HS-5 (cell line): ENCODE data around the gene UBE2H.
A peak's percentile ranks its signal among the peaks of the same experiment; 100 is the strongest.
"Not testable (repeated sequence)": the region's sequence is repeated elsewhere in the genome, so short reads cannot be mapped to it uniquely, and the experiment has no call there.

ENCODE experiments used
- DNase-seq: peaks from one replicate; pipeline ENCODE4 v3.0.0-alpha.2; 2012; ENCODE audit warnings: low read depth

The UBE2H gene

GRCh38 chr7:129952653-129953560, at the start of gene UBE2H:
TSS of gene UBE2H (minus strand) at chr7:129952960. CDS start at chr7:129952555, 405 bp downstream.
- peak; percentile 34 for DNase-seq

- DNase-seq: no peak
These were observed 45.7 kb upstream of the UBE2H start for GRCh38 chr7:129998446-129998845.

GRCh38 chr7:129997285-129997684, 44.5 kb upstream of the UBE2H start:
- DNase-seq: no peak

GRCh38 chr7:129993275-129993674, 40.5 kb upstream of the UBE2H start:
- DNase-seq: no peak

GRCh38 chr7:129990403-129991192, 37.8 kb upstream of the UBE2H start:
- DNase-seq: no peak

GRCh38 chr7:129989466-129989865, 36.7 kb upstream of the UBE2H start:
- no peak for DNase-seq

- DNase-seq: no peak
These were observed 33.8 kb upstream of the UBE2H start for GRCh38 chr7:129986600-129986999.

- no peak for DNase-seq
These were observed 27.9 kb upstream of the UBE2H start for GRCh38 chr7:129980667-129981066.

GRCh38 chr7:129975309-129975708, 22.5 kb upstream of the UBE2H start:
- DNase-seq: no peak

- DNase-seq: no peak
These were observed 18.1 kb upstream of the UBE2H start for GRCh38 chr7:129970816-129971215.

GRCh38 chr7:129969881-129970446, 17.2 kb upstream of the UBE2H start:
- peak; percentile 71 for DNase-seq

GRCh38 chr7:129968592-129969383, 16.0 kb upstream of the UBE2H start:
- DNase-seq: no peak

GRCh38 chr7:129960204-129960475, 7.4 kb upstream of the UBE2H start:
- DNase-seq: not testable (repeated sequence)

- DNase-seq: no peak
These were observed 6.9 kb upstream of the UBE2H start for GRCh38 chr7:129959471-129960203.

- DNase-seq: peak; percentile 54
These were observed 6.1 kb upstream of the UBE2H start for GRCh38 chr7:129958643-129959470.

- DNase-seq: no peak
These were observed 3.3 kb upstream of the UBE2H start for GRCh38 chr7:129955993-129956543.

- DNase-seq: no peak
These were observed 591 bp downstream of the UBE2H start for GRCh38 chr7:129952086-129952652.

- no peak for DNase-seq
These were observed 1.3 kb downstream of the UBE2H start for GRCh38 chr7:129951226-129952085.

- no peak for DNase-seq
These were observed 1.9 kb downstream of the UBE2H start for GRCh38 chr7:129950933-129951225.
